ENCODE data around the gene RAD51B.

DNA sequence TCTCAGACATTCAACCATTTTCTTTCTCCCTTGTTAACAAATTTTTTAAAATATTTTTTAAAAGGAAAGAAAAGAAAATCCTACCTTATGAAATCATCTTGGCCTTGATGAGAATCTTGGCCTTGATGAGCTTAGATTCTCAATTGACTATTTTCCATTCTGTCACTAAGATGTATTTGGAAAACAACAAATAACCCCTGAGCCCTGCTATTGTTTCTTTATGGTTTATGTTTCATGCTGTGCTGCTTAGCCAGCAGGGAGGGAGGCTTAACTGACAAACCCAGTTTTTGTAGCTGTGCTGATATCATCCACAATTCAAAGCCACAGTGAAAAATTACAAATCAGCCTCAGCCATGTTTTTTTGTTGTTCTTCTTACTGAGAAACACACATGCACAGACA lies 404.1 kb downstream of the RAD51B start:
- TF ChIP-seq, protein P1, sequence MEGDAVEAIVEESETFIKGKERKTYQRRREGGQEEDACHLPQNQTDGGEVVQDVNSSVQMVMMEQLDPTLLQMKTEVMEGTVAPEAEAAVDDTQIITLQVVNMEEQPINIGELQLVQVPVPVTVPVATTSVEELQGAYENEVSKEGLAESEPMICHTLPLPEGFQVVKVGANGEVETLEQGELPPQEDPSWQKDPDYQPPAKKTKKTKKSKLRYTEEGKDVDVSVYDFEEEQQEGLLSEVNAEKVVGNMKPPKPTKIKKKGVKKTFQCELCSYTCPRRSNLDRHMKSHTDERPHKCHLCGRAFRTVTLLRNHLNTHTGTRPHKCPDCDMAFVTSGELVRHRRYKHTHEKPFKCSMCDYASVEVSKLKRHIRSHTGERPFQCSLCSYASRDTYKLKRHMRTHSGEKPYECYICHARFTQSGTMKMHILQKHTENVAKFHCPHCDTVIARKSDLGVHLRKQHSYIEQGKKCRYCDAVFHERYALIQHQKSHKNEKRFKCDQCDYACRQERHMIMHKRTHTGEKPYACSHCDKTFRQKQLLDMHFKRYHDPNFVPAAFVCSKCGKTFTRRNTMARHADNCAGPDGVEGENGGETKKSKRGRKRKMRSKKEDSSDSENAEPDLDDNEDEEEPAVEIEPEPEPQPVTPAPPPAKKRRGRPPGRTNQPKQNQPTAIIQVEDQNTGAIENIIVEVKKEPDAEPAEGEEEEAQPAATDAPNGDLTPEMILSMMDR (IDR thresholded peaks at IDR 0.05; ENCODE audit: insufficient read depth, low read length) = no peak
- TF ChIP-seq POLR2AphosphoS5 (IDR thresholded peaks at IDR 0.05; ENCODE audit: low read depth) (no peak), REST (IDR thresholded peaks at IDR 0.05; ENCODE audit: insufficient replicate concordance, low read depth) (no peak), GABPA (IDR thresholded peaks at IDR 0.05; ENCODE audit: low read depth) (no peak), SPI1 (IDR thresholded peaks at IDR 0.05; ENCODE audit: borderline replicate concordance, low read depth) (no peak)

Data from HL-60 (cell line).